Keratinocyte (primary cell): ENCODE results near the gene INTS14. TPM values are rescaled to one million over a fixed set of nuclear protein-coding genes. Genes with fewer than 3 reads are reported as not detected.

Experiments
- DNase-seq: peaks from one replicate; pipeline ENCODE4 v3.0.0-alpha.2; 2011; ENCODE audit warnings: low read depth, missing footprints, low spot score
- FAIRE-seq: peaks from 2 replicates; lab custom pipeline; 2011; peaks lifted over from hg19 to GRCh38; lab: Jason Lieb, UNC
- H2AFZ ChIP-seq: 2 replicates; pipeline ENCODE4 v1.6.0; 2012; ENCODE audit warnings: low read length, control low read depth, inconsistent platforms; ENCODE audit not compliant: control insufficient read depth
- H3K27ac ChIP-seq: 2 replicates; pipeline ENCODE4 v1.5.1; 2011; ENCODE audit warnings: low read length; ENCODE audit not compliant: control insufficient read depth, insufficient read depth
- H3K27me3 ChIP-seq: 3 replicates; pipeline ENCODE4 v1.6.0; 2011; ENCODE audit warnings: low read length; ENCODE audit not compliant: control insufficient read depth, insufficient read depth; ENCODE audit errors: extremely low read depth
- H3K36me3 ChIP-seq, 2 experiments: 2 replicates in 1 of 2; 3 replicates in 1 of 2; pipeline ENCODE4 v1.5.1; 2011; ENCODE audit warnings: low read length in 2 of 2, mild to moderate bottlenecking in 1 of 2; ENCODE audit not compliant: control insufficient read depth in 2 of 2, insufficient read depth in 2 of 2; ENCODE audit errors: extremely low read depth in 1 of 2
- H3K4me1 ChIP-seq: 3 replicates; pipeline ENCODE4 v1.5.1; 2011; ENCODE audit warnings: low read length; ENCODE audit not compliant: control insufficient read depth, insufficient read depth; ENCODE audit errors: extremely low read depth
- H3K4me2 ChIP-seq: 3 replicates; pipeline ENCODE4 v1.6.0; 2011; ENCODE audit warnings: low read depth, low read length; ENCODE audit not compliant: control insufficient read depth, insufficient read depth; ENCODE audit errors: extremely low read depth
- H3K4me3 ChIP-seq, 3 experiments: fragments of 200-600 bp in 1 of 3; sonication (generic) in 1 of 3; 2 replicates in 2 of 3; 3 replicates in 1 of 3; pipeline ENCODE4 v1.5.1; 2011 to 2016; ENCODE audit warnings: low read length in 3 of 3, mild to moderate bottlenecking in 3 of 3, control low read depth in 2 of 3, inconsistent platforms in 1 of 3, low read depth in 1 of 3, mixed read lengths in 1 of 3, mixed run types in 1 of 3, moderate library complexity in 1 of 3; ENCODE audit not compliant: control insufficient read depth in 2 of 3, insufficient read depth in 2 of 3; ENCODE audit errors: extremely low read depth in 1 of 3
- H3K79me2 ChIP-seq: 2 replicates; pipeline ENCODE4 v1.6.0; 2012; ENCODE audit warnings: low read length; ENCODE audit not compliant: control insufficient read depth, insufficient read depth
- H3K9ac ChIP-seq: 3 replicates; pipeline ENCODE4 v1.6.0; 2011; ENCODE audit warnings: low read length; ENCODE audit not compliant: control insufficient read depth, insufficient read depth; ENCODE audit errors: extremely low read depth
- H3K9me1 ChIP-seq: 3 replicates; pipeline ENCODE4 v1.6.0; 2011; ENCODE audit warnings: low read length; ENCODE audit not compliant: control insufficient read depth, insufficient read depth; ENCODE audit errors: extremely low read depth
- H3K9me3 ChIP-seq: 2 replicates; pipeline ENCODE4 v1.5.1; 2012; ENCODE audit warnings: low read depth, low read length; ENCODE audit not compliant: control insufficient read depth
- H4K20me1 ChIP-seq: 3 replicates; pipeline ENCODE4 v1.6.0; 2011; ENCODE audit warnings: low read length; ENCODE audit not compliant: control insufficient read depth, insufficient read depth; ENCODE audit errors: extremely low read depth
- CTCF ChIP-seq, 3 experiments: IDR thresholded peaks in 1 of 3; conservative IDR thresholded peaks in 1 of 3; optimal IDR thresholded peaks in 1 of 3; 2 replicates in 2 of 3; 3 replicates in 1 of 3; pipeline versions ENCODE3 to v1.5.1; 2011; ENCODE audit warnings: low read length in 3 of 3, mild to moderate bottlenecking in 3 of 3, moderate library complexity in 2 of 3, control low read depth in 1 of 3, inconsistent platforms in 1 of 3; ENCODE audit not compliant: insufficient read depth in 2 of 3; ENCODE audit errors: extremely low read depth in 1 of 3
- EZH2 ChIP-seq: IDR thresholded peaks from one replicate; pipeline ENCODE4 v1.6.1; 2012; ENCODE audit warnings: inconsistent platforms, mild to moderate bottlenecking, low read length, moderate library complexity
- dilution Hi-C: fragments of 300-500 bp; cut with MboI; formaldehyde crosslinking; loops from one replicate; pipeline ENCODE4 v1.7.0; 2020; ENCODE audit warnings: low sequenced_read_pairs; ENCODE audit not compliant: extremely low pct_ligation_motif_present
- polyA plus RNA-seq, 5 experiments: library from polyadenylated mRNA; depleted of rRNA in 3 of 5; stranded (reverse) in 3 of 5; stranded (forward) in 1 of 5; unstranded in 1 of 5; fragments of >200 nt; gene quantifications; 1 replicate in 1 of 5; 2 replicates in 3 of 5; 3 replicates in 1 of 5; pipeline versions ENCODE4 v1.2.1 to v1.2.3, GENCODE V29; 2011 to 2012; ENCODE audit warnings: missing spikeins in 2 of 5, low read depth in 1 of 5, low replicate concordance in 1 of 5

INTS14 gene
- polyA plus RNA-seq, 1 donor (not counting 4 experiments of a cell fraction or from before 2014, with no cell fraction given) = 51.0 TPM

DNA sequence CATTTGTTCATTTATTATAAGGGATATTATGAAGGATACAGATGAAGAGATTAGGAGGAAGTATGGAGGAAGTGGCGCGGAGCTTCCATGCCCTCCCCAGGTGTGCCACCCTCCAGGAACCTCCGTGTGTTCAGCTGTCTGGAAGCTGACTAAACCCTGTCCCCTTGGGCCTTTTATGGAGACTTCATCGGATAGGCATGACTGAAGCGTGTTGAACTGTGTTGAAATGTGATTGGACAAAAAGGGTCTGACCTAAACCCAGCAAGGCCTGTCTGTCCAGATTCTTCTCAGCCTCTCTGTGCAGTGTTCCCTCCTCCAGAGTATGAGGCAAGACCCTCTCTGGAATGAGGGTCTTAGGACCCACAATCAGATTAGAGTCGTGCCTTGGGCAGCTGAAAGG is 49.0 kb downstream of the INTS14 start:
- no peak for DNase-seq
- Histone ChIP-seq H3K9me3 (no peaks in the 10 kb centered on the region), H3K27ac (no peak overlapping the region), H3K4me2 (no peak overlapping the region), H3K4me3 (no peak overlapping the region), H3K9me1 (no peaks in the 10 kb centered on the region), H3K79me2 (no peaks in the 10 kb centered on the region), H3K36me3 (peaks cover 9 to 14% of the 10 kb centered on the region in 2 experiments), H4K20me1 (no peaks in the 10 kb centered on the region), H3K27me3 (no peaks in the 10 kb centered on the region), H2AFZ (no peak overlapping the region), H3K9ac (no peak overlapping the region), H3K4me1 (no peaks in the 10 kb centered on the region)
- FAIRE-seq = no peak
- dilution Hi-C loops = no loop called here
- TF ChIP-seq CTCF (optimal IDR thresholded peaks at IDR 0.05 in 1 of 3, IDR thresholded peaks at IDR 0.05 in 1 of 3, conservative IDR thresholded peaks at IDR 0.05 in 1 of 3; ENCODE audit: extremely low read depth in 1 of 3, insufficient read depth in 2 of 3, low read length in 3 of 3) (no peak), EZH2 (no peak)

- H3K4me1 ChIP-seq = no peaks in the 10 kb centered on the region
- no peak for TF ChIP-seq CTCF (optimal IDR thresholded peaks at IDR 0.05 in 1 of 3, IDR thresholded peaks at IDR 0.05 in 1 of 3, conservative IDR thresholded peaks at IDR 0.05 in 1 of 3; ENCODE audit: extremely low read depth in 1 of 3, insufficient read depth in 2 of 3, low read length in 3 of 3)
- no peak overlapping the region for H3K4me3 ChIP-seq
- DNase-seq = no peak
- H3K36me3 ChIP-seq = peaks cover 16% of the 10 kb centered on the region in 2 experiments
- H3K9me1 ChIP-seq = no peaks in the 10 kb centered on the region
- dilution Hi-C loops = no loop called here
- H4K20me1 ChIP-seq = no peaks in the 10 kb centered on the region
- H3K9ac ChIP-seq = no peak overlapping the region
- no peaks in the 10 kb centered on the region for H3K9me3 ChIP-seq
- no peak for FAIRE-seq
- no peak overlapping the region for H3K4me2 ChIP-seq
- no peaks in the 10 kb centered on the region for H3K27me3 ChIP-seq
- H3K27ac ChIP-seq = no peak overlapping the region
- no peak overlapping the region for H2AFZ ChIP-seq
- no peaks in the 10 kb centered on the region for H3K79me2 ChIP-seq
These were observed 51.0 kb downstream of the INTS14 start for GRCh38 chr15:65559941-65560340.
